Measurements from ENCODE around the gene BTBD2.

Gene BTBD2

GRCh38 chr19:2015608-2015950 is at the start of gene BTBD2:
BTBD2 (minus strand) TSS chr19:2015714; CDS start chr19:2015703, 11 bp downstream.
- DNase-seq: peak; percentile 73

GRCh38 chr19:2064788-2065524 is 49.4 kb upstream of the BTBD2 start:
- DNase-seq: no peak

- DNase-seq: no peak
These were observed 48.9 kb upstream of the BTBD2 start for GRCh38 chr19:2064395-2064787.

GRCh38 chr19:2063824-2064223 is 48.3 kb upstream of the BTBD2 start:
- no peak for DNase-seq

- DNase-seq: no peak
These were observed 47.3 kb upstream of the BTBD2 start for GRCh38 chr19:2062770-2063169.

- DNase-seq: no peak
These were observed 46.8 kb upstream of the BTBD2 start for GRCh38 chr19:2062389-2062729.

- peak; percentile 99 for DNase-seq
These were observed 46.2 kb upstream of the BTBD2 start for GRCh38 chr19:2061495-2062388.

- DNase-seq: peak; percentile 67
These were observed 45.5 kb upstream of the BTBD2 start for GRCh38 chr19:2060884-2061494.

GRCh38 chr19:2059422-2060201 is 44.1 kb upstream of the BTBD2 start:
- no peak for DNase-seq

- DNase-seq: no peak
These were observed 43.3 kb upstream of the BTBD2 start for GRCh38 chr19:2058570-2059421.

- DNase-seq: no peak
These were observed 42.3 kb upstream of the BTBD2 start for GRCh38 chr19:2057484-2058469.

- no peak for DNase-seq
These were observed 41.3 kb upstream of the BTBD2 start for GRCh38 chr19:2056837-2057192.

- no peak for DNase-seq
These were observed 40.7 kb upstream of the BTBD2 start for GRCh38 chr19:2055931-2056836.

- DNase-seq: no peak
These were observed 39.2 kb upstream of the BTBD2 start for GRCh38 chr19:2054763-2055162.

GRCh38 chr19:2053601-2054389 is 38.3 kb upstream of the BTBD2 start:
- DNase-seq: no peak

- no peak for DNase-seq
These were observed 36.5 kb upstream of the BTBD2 start for GRCh38 chr19:2051773-2052704.

GRCh38 chr19:2050991-2051772 is 35.7 kb upstream of the BTBD2 start, which contains the start of gene MKNK2:
MKNK2 (minus strand) TSS chr19:2051244; CDS start chr19:2050851, 393 bp downstream.
- DNase-seq: peak; percentile 90

Measured in NCI-H345 (cell line).